IMR-90 (cell line): ENCODE results near the gene PSMA7. TPM values are rescaled to one million over a fixed set of nuclear protein-coding genes. Genes with fewer than 3 reads are reported as not detected.

Source experiments
- ATAC-seq: fragments of 200-7000 bp; cut with Tn5 transposase; 2 replicates; pipeline ENCODE4 v1.9.1; 2020; ENCODE audit warnings: low read depth, mild to moderate bottlenecking, moderate library complexity
- BruUV-seq: library from RNA; stranded (reverse); fragments of 400-500 nt; replicated peaks from 2 replicates; lab custom pipeline; 2021; lab: Mats Ljungman, UMichigan
- CTCF ChIA-PET: fragments of 300-600 bp; formaldehyde crosslinking; extraction: SDS; loops from one replicate; lab custom pipeline; 2021; ENCODE audit warnings: antibody characterized with exemption; lab: Yijun Ruan, JAX
- POLR2A ChIA-PET: fragments of 300-600 bp; sonication (Branson Sonifier 250); formaldehyde crosslinking; loops from one replicate; lab custom pipeline; 2022; ENCODE audit warnings: antibody characterized with exemption; ENCODE audit not compliant: unreplicated experiment; lab: Charles Lee
- DNase-seq: peaks from one replicate; pipeline ENCODE4 v3.0.0; 2013
- H2AFZ ChIP-seq: replicated peaks from 2 replicates; pipeline ENCODE3; 2013; ENCODE audit warnings: low read length, mild to moderate bottlenecking; ENCODE audit not compliant: poor library complexity
- H2AK5ac ChIP-seq: 2 replicates; pipeline ENCODE4 v1.6.1; 2013; ENCODE audit warnings: low read depth, low read length, inconsistent platforms
- H2AK9ac ChIP-seq: replicated peaks from 2 replicates; pipeline ENCODE3; 2013; ENCODE audit warnings: mild to moderate bottlenecking, low read depth, low read length, moderate library complexity; ENCODE audit not compliant: poor library complexity
- H2BK120ac ChIP-seq: 2 replicates; pipeline ENCODE4 v1.6.1; 2013; ENCODE audit warnings: low read depth, low read length, inconsistent platforms
- H2BK15ac ChIP-seq: 3 replicates; pipeline ENCODE4 v1.6.1; 2013; ENCODE audit warnings: low read depth, low read length, inconsistent platforms
- H2BK20ac ChIP-seq: 2 replicates; pipeline ENCODE4 v1.6.1; 2013; ENCODE audit warnings: low read depth, mild to moderate bottlenecking, inconsistent platforms, low read length, moderate library complexity
- H2BK5ac ChIP-seq: 2 replicates; pipeline ENCODE4 v1.6.1; 2013; ENCODE audit warnings: mild to moderate bottlenecking, low read depth, low read length, inconsistent platforms; ENCODE audit not compliant: poor library complexity, severe bottlenecking
- H3K14ac ChIP-seq: replicated peaks from 2 replicates; pipeline ENCODE4 v1.6.1; 2013; ENCODE audit warnings: low read depth, low read length, inconsistent platforms
- H3K18ac ChIP-seq: 2 replicates; pipeline ENCODE4 v1.6.1; 2013; ENCODE audit warnings: low read depth, low read length, control low read depth
- H3K23ac ChIP-seq: 2 replicates; pipeline ENCODE4 v1.6.1; 2013; ENCODE audit warnings: low read depth, low read length, inconsistent platforms
- H3K27ac ChIP-seq: 2 replicates; pipeline ENCODE4 v1.5.1; 2013; ENCODE audit warnings: mild to moderate bottlenecking, control low read depth, low read length; ENCODE audit not compliant: insufficient read depth
- H3K27me3 ChIP-seq: 2 replicates; pipeline ENCODE4 v1.6.1; 2013; ENCODE audit warnings: low read length; ENCODE audit not compliant: control insufficient read depth, insufficient read depth
- H3K36me3 ChIP-seq: 2 replicates; pipeline ENCODE4 v1.6.1; 2013; ENCODE audit warnings: low read length, mixed read lengths; ENCODE audit not compliant: control insufficient read depth, insufficient read depth
- H3K4ac ChIP-seq: 2 replicates; pipeline ENCODE4 v1.6.1; 2013; ENCODE audit warnings: low read depth, low read length, inconsistent platforms
- H3K4me1 ChIP-seq: 2 replicates; pipeline ENCODE4 v1.6.1; 2013; ENCODE audit warnings: low read length, mixed read lengths; ENCODE audit not compliant: control insufficient read depth, insufficient read depth
- H3K4me2 ChIP-seq: 2 replicates; pipeline ENCODE4 v1.6.1; 2013; ENCODE audit warnings: low read depth, mild to moderate bottlenecking, control low read depth, low read length, moderate library complexity
- H3K4me3 ChIP-seq: 2 replicates; pipeline ENCODE4 v1.5.1; 2013; ENCODE audit warnings: low read depth, mild to moderate bottlenecking, control low read depth, low read length, moderate library complexity; ENCODE audit not compliant: insufficient read depth
- H3K56ac ChIP-seq: 2 replicates; pipeline ENCODE4 v1.6.1; 2013; ENCODE audit warnings: low read length, inconsistent platforms; ENCODE audit not compliant: insufficient read depth; ENCODE audit errors: extremely low read depth
- H3K79me1 ChIP-seq, 2 experiments: 2 replicates each; pipeline ENCODE4 v1.6.1; 2013; ENCODE audit warnings: low read length in 2 of 2, inconsistent platforms in 1 of 2, low read depth in 1 of 2
- H3K9ac ChIP-seq: 2 replicates; pipeline ENCODE4 v1.6.1; 2013; ENCODE audit warnings: low read depth, low read length, control low read depth
- H3K9me1 ChIP-seq: 2 replicates; pipeline ENCODE4 v1.6.1; 2013; ENCODE audit warnings: low read length, inconsistent platforms; ENCODE audit not compliant: insufficient read depth
- H3K9me3 ChIP-seq: 2 replicates; pipeline ENCODE4 v1.6.1; 2013; ENCODE audit warnings: low read length; ENCODE audit not compliant: control insufficient read depth, insufficient read depth
- H4K20me1 ChIP-seq: 2 replicates; pipeline ENCODE4 v1.6.1; 2013; ENCODE audit warnings: low read length, inconsistent platforms; ENCODE audit not compliant: insufficient read depth
- H4K5ac ChIP-seq: 2 replicates; pipeline ENCODE4 v1.6.1; 2013; ENCODE audit warnings: mild to moderate bottlenecking, low read depth, low read length, control low read depth
- H4K8ac ChIP-seq, 2 experiments: 2 replicates each; pipeline ENCODE4 v1.6.1; 2013; ENCODE audit warnings: low read depth in 2 of 2, low read length in 2 of 2, control low read depth in 1 of 2, inconsistent platforms in 1 of 2
- H4K91ac ChIP-seq: 2 replicates; pipeline ENCODE4 v1.6.1; 2013; ENCODE audit warnings: low read depth, low read length, inconsistent platforms; ENCODE audit not compliant: insufficient read depth
- BHLHE40 ChIP-seq: fragments of 150-350 bp; IDR thresholded peaks from 2 replicates; pipeline ENCODE4 v1.6.1; 2016; ENCODE audit warnings: mild to moderate bottlenecking, low read depth, low read length
- CHD1 ChIP-seq: IDR thresholded peaks from 2 replicates; pipeline ENCODE4 v1.6.1; 2012; ENCODE audit warnings: low read depth, low read length, improper control_type of control experiment
- MAFK ChIP-seq: IDR thresholded peaks from 2 replicates; pipeline ENCODE4 v1.6.1; 2012; ENCODE audit warnings: low read depth, low read length, improper control_type of control experiment
- RFX5 ChIP-seq: IDR thresholded peaks from 2 replicates; pipeline ENCODE4 v1.8.0; 2012; ENCODE audit warnings: low read depth, mild to moderate bottlenecking, low read length, moderate library complexity
- WGBS, 2 experiments: methylation state at CpG; one replicate each; pipeline versions ENCODE4 v1.1.5 to v1.1.7; 2013; ENCODE audit warnings: missing lambda C conversion rate in 2 of 2; ENCODE audit not compliant: insufficient read length in 1 of 2; ENCODE audit errors: extremely low coverage in 2 of 2; 5-methylcytosine and 5-hydroxymethylcytosine counted together
- dilution Hi-C: fragments of 300-500 bp; cut with HindIII; formaldehyde crosslinking; loops from one replicate; pipeline ENCODE4 v1.14.3; 2018; ENCODE audit warnings: low sequenced_read_pairs; ENCODE audit not compliant: unreplicated experiment
- in situ Hi-C: fragments of 300-500 bp; cut with MboI; formaldehyde crosslinking; loops from 3 replicates; pipeline ENCODE4 v1.14.3; 2019; ENCODE audit warnings: low sequenced_read_pairs, inconsistent platforms, mixed read lengths
- intact Hi-C: fragments of 100-400 bp; cut with micrococcal nuclease; formaldehyde crosslinking; loops from 2 replicates; pipeline ENCODE4 v1.10.0; 2022
- polyA plus RNA-seq, 3 experiments: library from polyadenylated mRNA; depleted of rRNA; stranded (reverse); fragments of >200 nt; gene quantifications; 2 replicates each; pipeline ENCODE4 v1.2.3, GENCODE V29; 2012; ENCODE audit warnings: low replicate concordance in 1 of 3
- total RNA-seq: library from RNA; depleted of rRNA; stranded (reverse); fragments of >200 nt; gene quantifications from 2 replicates; pipeline ENCODE4 v1.2.3, GENCODE V29; 2012
- TF ChIP-seq, protein P1 (sequence below): conservative IDR thresholded peaks from 2 replicates; pipeline ENCODE4 v1.5.1; 2012; ENCODE audit warnings: mild to moderate bottlenecking, low read depth, low read length, improper control_type of control experiment

PSMA7 gene
- total and polyA plus RNA-seq, 2 of the 4 experiments (the other 2 are of a cell fraction): 417 to 458 TPM

DNA sequence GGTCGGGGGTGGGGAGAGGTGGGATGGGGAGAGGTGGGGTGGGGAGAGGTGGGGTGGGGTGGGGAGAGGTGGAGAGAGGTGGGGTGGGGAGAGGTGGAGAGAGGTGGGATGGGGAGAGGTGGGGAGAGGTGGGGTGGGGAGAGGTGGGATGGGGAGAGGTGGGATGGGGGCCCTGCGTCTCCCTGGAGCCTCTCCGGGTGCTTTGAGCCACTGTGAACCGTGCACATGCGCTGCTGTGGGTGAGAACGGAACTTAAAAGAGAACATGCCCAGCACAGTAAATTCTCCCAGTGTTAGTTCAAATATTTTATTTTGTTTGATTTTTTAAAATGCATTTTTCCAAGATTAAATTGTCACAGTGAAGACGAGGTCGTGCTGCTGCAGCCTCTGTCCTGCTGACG, 17.1 kb upstream of the PSMA7 start:
- no peak overlapping the region for H2BK20ac ChIP-seq
- no peak for ATAC-seq
- dilution Hi-C loops (no loop called here), intact Hi-C loops (no loop called here), in situ Hi-C loops (no loop called here)
- H3K18ac ChIP-seq: no peak overlapping the region
- no peak overlapping the region for H2BK5ac ChIP-seq
- H3K27ac ChIP-seq: no peak overlapping the region
- no peak overlapping the region for H3K14ac ChIP-seq
- POLR2A ChIA-PET: no interaction called here
- no peak overlapping the region for H2AFZ ChIP-seq
- TF ChIP-seq, protein P1, sequence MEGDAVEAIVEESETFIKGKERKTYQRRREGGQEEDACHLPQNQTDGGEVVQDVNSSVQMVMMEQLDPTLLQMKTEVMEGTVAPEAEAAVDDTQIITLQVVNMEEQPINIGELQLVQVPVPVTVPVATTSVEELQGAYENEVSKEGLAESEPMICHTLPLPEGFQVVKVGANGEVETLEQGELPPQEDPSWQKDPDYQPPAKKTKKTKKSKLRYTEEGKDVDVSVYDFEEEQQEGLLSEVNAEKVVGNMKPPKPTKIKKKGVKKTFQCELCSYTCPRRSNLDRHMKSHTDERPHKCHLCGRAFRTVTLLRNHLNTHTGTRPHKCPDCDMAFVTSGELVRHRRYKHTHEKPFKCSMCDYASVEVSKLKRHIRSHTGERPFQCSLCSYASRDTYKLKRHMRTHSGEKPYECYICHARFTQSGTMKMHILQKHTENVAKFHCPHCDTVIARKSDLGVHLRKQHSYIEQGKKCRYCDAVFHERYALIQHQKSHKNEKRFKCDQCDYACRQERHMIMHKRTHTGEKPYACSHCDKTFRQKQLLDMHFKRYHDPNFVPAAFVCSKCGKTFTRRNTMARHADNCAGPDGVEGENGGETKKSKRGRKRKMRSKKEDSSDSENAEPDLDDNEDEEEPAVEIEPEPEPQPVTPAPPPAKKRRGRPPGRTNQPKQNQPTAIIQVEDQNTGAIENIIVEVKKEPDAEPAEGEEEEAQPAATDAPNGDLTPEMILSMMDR: no peak
- TF ChIP-seq MAFK: no peak
- TF ChIP-seq CHD1: no peak
- no peak for TF ChIP-seq RFX5
- TF ChIP-seq BHLHE40: no peak
- no peak overlapping the region for H4K5ac ChIP-seq
- H3K36me3 ChIP-seq: peaks cover 41% of the 10 kb centered on the region
- DNase-seq: no peak
- no peak overlapping the region for H3K9ac ChIP-seq
- H4K91ac ChIP-seq: no peak overlapping the region
- no peak overlapping the region for H2BK120ac ChIP-seq
- no peaks in the 10 kb centered on the region for H3K9me3 ChIP-seq
- peaks cover 7% of the 10 kb centered on the region for H3K4me1 ChIP-seq
- no peak overlapping the region for H2AK9ac ChIP-seq
- H3K27me3 ChIP-seq: no peaks in the 10 kb centered on the region
- peaks cover 16% of the 10 kb centered on the region; the same call in 1 of the 2 replicates for H3K9me1 ChIP-seq
- no peak overlapping the region for H3K56ac ChIP-seq
- H3K4ac ChIP-seq: no peak overlapping the region
- H3K79me1 ChIP-seq: peaks cover 9 to 57% of the 10 kb centered on the region in 2 experiments
- WGBS, 2 experiments: 100% methylated on average over 3 of the region's 9 CpGs; no CpG with 5 or more reads in 1 of the 2 experiments
- CTCF ChIA-PET: no interaction called here
- peaks cover 49% of the 10 kb centered on the region for H4K20me1 ChIP-seq
- H3K23ac ChIP-seq: no peak overlapping the region
- H4K8ac ChIP-seq: no peak overlapping the region
- no peak overlapping the region for H2BK15ac ChIP-seq
- no peak overlapping the region for H3K4me3 ChIP-seq
- H3K4me2 ChIP-seq: no peak overlapping the region
- no TSS peak for BruUV-seq
- no peak overlapping the region for H2AK5ac ChIP-seq
